Osteocyte (in vitro differentiated cells): ENCODE data around the gene FRMD1. TPM values are rescaled to one million over a fixed set of nuclear protein-coding genes. Genes with fewer than 3 reads are reported as not detected.

ENCODE experiments used
- DNase-seq: peaks from one replicate; pipeline ENCODE4 v3.0.0; 2021; ENCODE audit warnings: mixed read lengths; ENCODE audit not compliant: unreplicated experiment; ENCODE audit errors: extremely low spot score
- H3K27ac Mint-ChIP-seq: one replicate; pipeline ENCODE4 v1.8.0; 2021; ENCODE audit warnings: mild to moderate bottlenecking, mixed read lengths; ENCODE audit not compliant: unreplicated experiment
- H3K27me3 Mint-ChIP-seq: one replicate; pipeline ENCODE4 v1.8.0; 2021; ENCODE audit warnings: mixed read lengths; ENCODE audit not compliant: unreplicated experiment
- H3K36me3 Mint-ChIP-seq: one replicate; pipeline ENCODE4 v1.8.0; 2021; ENCODE audit warnings: mixed read lengths; ENCODE audit not compliant: unreplicated experiment
- H3K4me1 Mint-ChIP-seq: one replicate; pipeline ENCODE4 v1.8.0; 2021; ENCODE audit warnings: mixed read lengths; ENCODE audit not compliant: unreplicated experiment
- H3K4me3 Mint-ChIP-seq: one replicate; pipeline ENCODE4 v1.8.0; 2021; ENCODE audit warnings: mild to moderate bottlenecking, moderate library complexity, mixed read lengths; ENCODE audit not compliant: unreplicated experiment
- H3K9me3 Mint-ChIP-seq: one replicate; pipeline ENCODE4 v1.8.0; 2021; ENCODE audit warnings: mixed read lengths; ENCODE audit not compliant: unreplicated experiment
- total RNA-seq: library from RNA; stranded (reverse); gene quantifications from 2 replicates; pipeline ENCODE4 v1.2.1, GENCODE V29; 2021
- TF ChIP-seq, protein P1 (sequence below): fragments of 200-600 bp; sonication (generic); IDR thresholded peaks from 2 replicates; pipeline ENCODE4 v1.5.0; 2021; ENCODE audit warnings: antibody characterized with exemption, mild to moderate bottlenecking, moderate library complexity

FRMD1 gene
- total RNA-seq, 1 donor from 2014 or later = 0.05 TPM

DNA sequence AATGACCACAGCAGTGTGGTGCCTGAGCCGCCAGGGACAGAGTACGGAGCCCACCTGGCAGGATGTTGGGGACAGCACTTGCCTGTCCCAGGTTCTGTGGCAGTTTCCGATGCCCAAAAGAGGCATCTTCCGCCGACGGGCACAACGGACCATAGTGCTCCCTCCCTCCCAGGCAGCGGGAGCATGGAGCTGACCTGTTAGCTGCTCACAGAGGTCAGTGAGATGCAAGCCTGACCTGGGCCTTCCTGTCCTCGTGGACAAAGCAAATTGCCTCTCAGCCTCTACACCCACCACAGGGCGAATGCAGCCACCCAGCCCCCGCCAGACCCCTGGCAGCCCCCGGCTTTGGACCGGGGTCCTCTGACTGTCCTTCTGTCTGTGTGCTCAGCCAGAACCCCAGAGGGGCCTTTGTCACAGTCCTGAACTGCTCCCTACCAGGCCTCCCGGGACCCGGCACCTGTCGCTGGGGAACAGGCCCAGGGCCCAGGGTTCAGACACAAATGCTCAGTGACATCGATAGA is 16.2 kb upstream of the FRMD1 start:
- H3K27me3 Mint-ChIP-seq = no peaks in the 10 kb centered on the region
- H3K36me3 Mint-ChIP-seq = no peaks in the 10 kb centered on the region

DNA sequence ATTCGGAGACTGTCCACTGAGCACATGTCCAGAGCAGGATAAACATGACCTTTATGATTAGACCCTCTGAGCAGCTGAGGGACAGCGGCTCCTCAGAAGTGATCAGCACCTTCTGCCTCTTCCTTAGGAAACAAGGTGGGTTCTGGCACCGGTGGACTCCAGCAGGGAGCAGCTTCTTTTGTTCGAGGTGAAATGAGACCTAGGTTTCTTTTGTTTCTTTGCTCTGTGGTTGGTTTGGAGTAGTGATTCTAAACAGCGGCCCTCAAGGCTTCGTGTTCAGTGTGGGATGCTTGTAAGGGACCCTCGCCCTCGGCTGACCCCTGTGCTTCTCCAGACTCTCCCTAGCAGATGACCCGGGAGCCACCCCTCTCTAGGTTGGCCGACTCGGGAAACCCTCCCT is 14.6 kb upstream of the FRMD1 start:
- Mint-ChIP-seq H3K4me3 (no peak overlapping the region), H3K9me3 (no peaks in the 10 kb centered on the region), H3K27ac (no peak overlapping the region), H3K36me3 (no peaks in the 10 kb centered on the region), H3K4me1 (peaks cover 21% of the 10 kb centered on the region), H3K27me3 (no peaks in the 10 kb centered on the region)
- TF ChIP-seq, protein P1, sequence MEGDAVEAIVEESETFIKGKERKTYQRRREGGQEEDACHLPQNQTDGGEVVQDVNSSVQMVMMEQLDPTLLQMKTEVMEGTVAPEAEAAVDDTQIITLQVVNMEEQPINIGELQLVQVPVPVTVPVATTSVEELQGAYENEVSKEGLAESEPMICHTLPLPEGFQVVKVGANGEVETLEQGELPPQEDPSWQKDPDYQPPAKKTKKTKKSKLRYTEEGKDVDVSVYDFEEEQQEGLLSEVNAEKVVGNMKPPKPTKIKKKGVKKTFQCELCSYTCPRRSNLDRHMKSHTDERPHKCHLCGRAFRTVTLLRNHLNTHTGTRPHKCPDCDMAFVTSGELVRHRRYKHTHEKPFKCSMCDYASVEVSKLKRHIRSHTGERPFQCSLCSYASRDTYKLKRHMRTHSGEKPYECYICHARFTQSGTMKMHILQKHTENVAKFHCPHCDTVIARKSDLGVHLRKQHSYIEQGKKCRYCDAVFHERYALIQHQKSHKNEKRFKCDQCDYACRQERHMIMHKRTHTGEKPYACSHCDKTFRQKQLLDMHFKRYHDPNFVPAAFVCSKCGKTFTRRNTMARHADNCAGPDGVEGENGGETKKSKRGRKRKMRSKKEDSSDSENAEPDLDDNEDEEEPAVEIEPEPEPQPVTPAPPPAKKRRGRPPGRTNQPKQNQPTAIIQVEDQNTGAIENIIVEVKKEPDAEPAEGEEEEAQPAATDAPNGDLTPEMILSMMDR = no peak
- no peak for DNase-seq

More for the DNA sequence above, 16.2 kb upstream of the FRMD1 start:
- Mint-ChIP-seq H3K4me1 (peaks cover 8% of the 10 kb centered on the region), H3K27ac (no peak overlapping the region), H3K9me3 (no peaks in the 10 kb centered on the region), H3K4me3 (no peak overlapping the region)
- no peak for DNase-seq
- TF ChIP-seq, protein P1 = no peak

DNA sequence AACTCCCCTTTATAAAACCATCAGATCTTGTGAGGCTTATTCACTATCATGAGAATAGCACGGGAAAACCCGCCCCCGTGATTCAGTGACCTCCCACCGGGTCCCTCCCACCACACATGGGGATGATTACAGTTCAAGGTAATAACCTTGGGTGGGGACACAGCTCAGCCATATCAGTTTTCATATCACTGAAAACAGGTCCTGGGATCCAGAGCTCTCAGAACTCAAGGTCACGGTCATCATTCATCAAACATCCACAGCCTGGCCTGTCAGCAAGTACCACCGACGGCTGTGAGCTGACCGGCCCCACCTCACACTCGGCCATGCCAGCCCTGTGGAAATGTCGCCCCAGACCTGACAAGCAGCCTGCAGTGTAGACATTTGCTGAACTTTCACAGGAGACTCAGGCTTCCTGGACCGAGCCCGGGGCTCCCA is 14.1 kb upstream of the FRMD1 start:
- TF ChIP-seq, protein P1 = no peak
- H3K27me3 Mint-ChIP-seq = no peaks in the 10 kb centered on the region

DNA sequence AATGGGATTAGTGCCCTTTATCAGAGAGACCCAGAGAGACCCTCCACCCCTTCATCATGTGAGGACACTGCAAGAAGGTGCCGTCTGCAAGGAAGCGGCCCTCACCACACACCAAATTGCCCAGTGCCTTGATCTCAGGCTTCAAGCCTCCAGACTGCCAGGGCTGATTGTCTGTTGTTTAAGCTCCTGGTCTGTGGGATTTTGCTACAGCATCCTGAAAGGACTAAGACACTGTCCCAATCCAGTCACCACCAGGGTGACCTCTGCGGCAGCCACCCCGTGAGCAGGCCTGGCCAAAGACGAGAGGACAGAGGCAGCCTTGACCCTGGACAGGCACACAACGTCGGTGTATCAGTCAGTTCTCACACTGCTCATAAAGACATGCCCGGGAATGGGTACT is 13.5 kb upstream of the FRMD1 start:
- Mint-ChIP-seq H3K27me3 (no peaks in the 10 kb centered on the region), H3K4me3 (no peak overlapping the region), H3K4me1 (peaks cover 32% of the 10 kb centered on the region), H3K27ac (no peak overlapping the region), H3K9me3 (no peaks in the 10 kb centered on the region), H3K36me3 (no peaks in the 10 kb centered on the region)
- TF ChIP-seq, protein P1 = no peak
- DNase-seq = no peak

More for the DNA sequence above, 14.1 kb upstream of the FRMD1 start:
- DNase-seq = no peak
- no peak overlapping the region for H3K4me3 Mint-ChIP-seq
- no peak overlapping the region for H3K27ac Mint-ChIP-seq
- H3K4me1 Mint-ChIP-seq = peaks cover 27% of the 10 kb centered on the region
- H3K9me3 Mint-ChIP-seq = no peaks in the 10 kb centered on the region
- no peaks in the 10 kb centered on the region for H3K36me3 Mint-ChIP-seq

DNA sequence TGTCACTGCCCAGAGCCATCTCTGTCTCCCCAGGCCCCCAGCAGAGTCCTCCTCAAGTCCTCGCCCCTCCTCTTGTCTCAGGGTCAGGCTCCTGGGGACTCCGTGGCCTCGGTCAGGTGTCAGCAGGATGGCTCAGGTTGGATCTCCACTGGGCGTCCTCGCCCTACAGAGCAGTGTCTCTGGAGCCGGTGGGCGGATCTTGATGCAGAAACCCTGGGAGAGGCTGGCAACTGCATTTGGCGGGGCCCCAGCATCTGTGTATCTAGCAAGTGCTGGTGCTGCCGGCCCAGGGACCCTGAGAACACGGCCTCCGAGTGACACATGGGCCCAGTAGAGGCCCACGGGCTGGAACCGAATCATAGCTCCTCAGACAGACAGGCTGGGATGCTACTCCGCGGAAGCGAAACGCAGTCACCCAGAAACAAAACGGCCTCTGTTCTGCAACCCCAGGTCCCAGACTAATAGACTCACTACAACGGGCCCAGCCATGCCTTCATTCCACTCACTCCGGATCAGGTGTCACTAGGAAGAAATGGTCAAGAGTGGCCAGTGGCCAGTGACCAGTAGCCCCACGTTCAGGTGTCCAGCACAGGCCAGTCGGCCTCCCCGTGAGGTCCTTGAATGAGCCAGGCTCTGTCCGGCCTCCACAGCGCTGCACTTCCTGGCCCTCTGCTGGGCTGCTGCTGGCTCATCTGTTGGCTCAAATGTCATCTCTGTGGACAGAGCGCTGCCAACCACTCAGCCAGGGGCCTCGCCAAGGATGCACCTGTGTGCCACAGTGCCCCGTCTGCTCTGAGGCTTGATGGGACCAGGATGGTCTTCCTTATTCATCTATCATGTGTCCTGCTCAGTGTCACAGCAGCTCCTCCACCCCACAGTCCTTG is 12.6 kb upstream of the FRMD1 start:
- no peak overlapping the region for H3K4me3 Mint-ChIP-seq
- no peak for DNase-seq
- H3K27me3 Mint-ChIP-seq = no peaks in the 10 kb centered on the region
- no peaks in the 10 kb centered on the region for H3K9me3 Mint-ChIP-seq
- TF ChIP-seq, protein P1 = no peak
- peaks cover 41% of the 10 kb centered on the region for H3K4me1 Mint-ChIP-seq
- H3K27ac Mint-ChIP-seq = no peak overlapping the region
- H3K36me3 Mint-ChIP-seq = no peaks in the 10 kb centered on the region
